CD4-positive, alpha-beta T cell treated with Interleukin-17A for 4 hours (primary cell): ENCODE measurements around the gene PAIP2.
"Not testable (repeated sequence)": the region's sequence is repeated elsewhere in the genome, so short reads cannot be mapped to it uniquely, and the experiment has no call there.

ENCODE experiments used
- DNase-seq: peaks from one replicate; pipeline ENCODE4 v3.0.0-alpha.2; 2020; ENCODE audit warnings: mixed read lengths

Gene PAIP2

GRCh38 chr5:139335811-139336210 is 5.8 kb upstream of the PAIP2 start:
- DNase-seq: no peak

DNA sequence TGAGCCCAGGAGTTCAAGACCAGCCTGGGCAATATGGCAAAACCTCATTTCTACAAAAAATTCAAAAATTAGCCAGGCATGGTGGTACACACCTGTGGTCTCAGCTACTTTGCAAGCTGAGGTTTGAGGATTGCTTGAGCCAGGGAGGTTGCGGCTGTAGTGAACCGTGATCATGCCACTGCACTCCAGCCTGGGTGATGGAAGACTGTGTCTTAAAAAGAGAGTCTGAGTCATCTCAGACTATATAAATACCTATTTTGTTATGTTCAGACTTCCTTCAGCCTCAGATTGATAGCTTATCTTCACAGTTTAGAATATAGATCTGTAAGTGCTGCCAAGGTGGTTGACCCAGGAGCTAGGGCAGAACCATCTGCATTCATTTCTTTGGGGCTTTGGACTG is 1.6 kb upstream of the PAIP2 start:
- DNase-seq: no peak

- no peak for DNase-seq
Measured at GRCh38 chr5:139341187-139341688, 416 bp upstream of the PAIP2 start.

DNA sequence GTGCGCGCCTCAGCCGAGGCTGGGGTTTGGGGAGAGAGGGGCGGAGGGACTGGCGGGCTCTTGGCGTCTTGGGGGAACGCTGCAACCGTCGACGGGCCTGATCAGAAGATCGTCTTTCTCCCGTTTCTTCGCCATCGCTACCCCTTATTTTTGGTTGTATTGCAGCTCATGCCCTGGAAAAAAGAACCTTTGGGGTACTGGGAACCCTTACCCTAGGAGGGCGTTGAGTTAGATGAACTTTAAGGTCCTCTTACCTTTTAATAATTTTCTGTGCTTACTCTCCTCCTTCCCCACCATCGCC is 719 bp downstream of the PAIP2 start:
- DNase-seq: peak; percentile 85

DNA sequence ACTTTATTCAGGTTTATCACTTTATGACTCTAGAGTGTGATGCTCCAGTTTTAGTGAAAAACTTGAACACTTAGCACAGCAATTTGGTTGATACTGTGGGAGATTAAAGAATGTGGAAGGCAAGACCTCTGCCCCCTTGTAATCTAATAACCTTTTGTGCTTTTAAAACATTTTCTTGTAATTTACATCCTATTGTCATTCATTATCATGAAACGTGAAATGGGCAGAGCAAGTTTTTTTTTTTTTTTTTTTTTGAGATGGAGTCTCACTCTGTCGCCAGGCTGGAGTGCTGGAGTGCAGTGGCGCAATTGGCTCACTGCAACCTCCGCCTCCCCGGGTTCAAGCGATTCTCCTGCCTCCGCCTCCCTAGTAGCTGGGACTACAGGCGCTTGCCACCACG is 1.8 kb downstream of the PAIP2 start:
- no peak for DNase-seq

DNA sequence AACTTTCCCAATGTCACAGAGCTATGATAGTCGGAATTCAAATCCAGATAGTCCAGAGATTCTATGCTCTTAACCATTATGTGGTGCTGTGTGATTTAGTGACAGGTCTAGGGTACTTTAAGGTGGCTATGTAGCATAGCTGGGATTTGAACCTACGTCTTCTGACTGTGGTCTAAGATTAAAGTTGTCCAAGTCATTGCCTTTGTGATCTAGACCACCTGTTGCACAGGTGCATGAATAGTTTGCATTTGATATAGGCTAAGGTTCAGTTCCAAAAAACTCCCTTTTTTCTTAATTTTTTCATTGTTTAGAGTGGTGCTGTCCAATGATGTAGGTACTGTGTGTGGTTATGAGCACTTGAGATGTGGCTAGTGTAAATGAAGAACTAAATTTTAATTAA is 2.5 kb downstream of the PAIP2 start:
- no peak for DNase-seq

GRCh38 chr5:139345442-139345841 is 3.8 kb downstream of the PAIP2 start:
- not testable (repeated sequence) for DNase-seq

- DNase-seq: not testable (repeated sequence)
Measured at GRCh38 chr5:139347863-139348262, 6.2 kb downstream of the PAIP2 start.

GRCh38 chr5:139354186-139354585 is 12.5 kb downstream of the PAIP2 start:
- no peak for DNase-seq

DNA sequence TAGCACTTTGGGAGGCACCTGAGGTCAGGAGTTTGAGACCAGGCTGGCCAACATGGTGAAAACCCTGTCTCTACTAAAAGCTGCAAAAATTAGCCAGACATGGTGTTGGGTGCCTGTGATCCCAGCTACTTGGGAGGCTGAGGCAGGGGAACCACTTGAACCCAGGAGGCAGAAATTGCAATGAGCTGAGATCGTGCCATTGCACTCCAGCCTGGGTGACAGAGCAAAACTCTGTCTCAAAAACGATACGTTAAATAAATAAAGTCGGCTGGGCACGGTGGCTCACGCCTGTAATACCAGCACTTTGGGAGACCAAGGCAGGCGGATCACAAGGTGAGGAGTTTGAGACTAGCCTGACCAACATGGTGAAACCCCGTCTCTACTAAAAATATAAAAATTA is 14.2 kb downstream of the PAIP2 start:
- DNase-seq: not testable (repeated sequence)

GRCh38 chr5:139358064-139358463 is 16.4 kb downstream of the PAIP2 start:
- DNase-seq: no peak

- no peak for DNase-seq
Measured at GRCh38 chr5:139360384-139360783, 18.7 kb downstream of the PAIP2 start.

GRCh38 chr5:139361835-139362429 is 20.3 kb downstream of the PAIP2 start:
- no peak for DNase-seq

- no peak for DNase-seq
Measured at GRCh38 chr5:139363937-139364336, 22.3 kb downstream of the PAIP2 start.

- no peak for DNase-seq
Measured at GRCh38 chr5:139364466-139364865, 22.8 kb downstream of the PAIP2 start.

GRCh38 chr5:139368613-139369012 is 27.0 kb downstream of the PAIP2 start:
- DNase-seq: no peak

GRCh38 chr5:139369181-139369580 is 27.5 kb downstream of the PAIP2 start:
- no peak for DNase-seq

GRCh38 chr5:139371482-139372435 is 30.1 kb downstream of the PAIP2 start:
- no peak for DNase-seq

GRCh38 chr5:139374909-139375308 is 33.3 kb downstream of the PAIP2 start:
- no peak for DNase-seq

GRCh38 chr5:139376364-139376763 is 34.7 kb downstream of the PAIP2 start:
- DNase-seq: no peak

DNA sequence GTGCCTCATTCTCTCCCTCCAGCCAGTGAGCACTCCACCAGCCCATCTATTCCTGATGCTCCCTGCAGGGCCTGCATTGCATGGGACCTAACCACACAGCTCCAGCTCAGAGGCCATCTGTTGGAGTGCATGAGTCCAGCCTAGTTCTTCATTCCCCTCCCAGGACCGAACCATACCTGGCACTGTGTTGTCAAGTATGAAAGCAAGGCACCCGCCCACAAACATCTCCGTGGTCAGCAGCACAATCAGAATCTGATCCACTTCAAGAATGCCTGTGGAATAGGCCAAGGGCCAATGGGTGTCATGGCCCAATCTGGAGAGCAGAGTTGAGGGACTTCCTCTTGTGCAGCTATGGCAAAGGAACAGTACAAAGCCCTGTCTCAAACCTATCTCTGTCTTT is 35.6 kb downstream of the PAIP2 start:
- DNase-seq: no peak

DNA sequence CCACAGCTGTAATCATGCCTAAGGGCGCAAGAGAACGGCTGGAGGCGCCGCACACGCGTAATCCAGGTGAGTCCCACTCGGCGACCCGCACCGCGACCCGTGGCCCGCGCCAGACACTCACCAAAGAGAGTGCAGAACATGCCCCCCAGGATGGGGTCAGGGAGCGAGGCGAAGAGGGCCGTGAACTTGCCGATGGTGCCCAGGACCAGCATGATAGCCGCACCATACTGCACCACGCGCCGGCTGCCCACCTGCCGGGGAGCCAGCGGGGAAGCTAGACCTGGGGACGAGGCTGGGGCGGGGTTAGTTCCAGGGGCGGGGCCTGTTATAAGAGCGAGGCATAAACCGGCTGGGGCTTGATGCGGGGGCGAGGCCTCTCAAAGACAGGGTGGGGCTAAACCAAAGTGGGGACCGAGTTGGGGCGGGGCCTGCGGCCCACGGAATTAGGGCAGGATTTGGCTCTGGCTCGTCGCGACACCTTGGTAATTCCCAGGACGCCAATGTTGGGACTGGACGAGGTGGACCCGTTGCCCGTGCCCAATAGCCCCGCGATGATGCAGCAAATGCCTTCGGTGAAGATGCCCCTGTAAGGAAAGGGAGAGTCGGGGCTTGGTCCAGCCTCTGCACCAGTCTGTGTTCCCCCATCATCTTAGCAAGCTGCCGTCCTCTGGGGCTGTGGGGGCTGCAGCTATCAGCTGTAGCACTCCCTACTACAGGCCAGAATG is 36.6 kb downstream of the PAIP2 start:
- DNase-seq: no peak

DNA sequence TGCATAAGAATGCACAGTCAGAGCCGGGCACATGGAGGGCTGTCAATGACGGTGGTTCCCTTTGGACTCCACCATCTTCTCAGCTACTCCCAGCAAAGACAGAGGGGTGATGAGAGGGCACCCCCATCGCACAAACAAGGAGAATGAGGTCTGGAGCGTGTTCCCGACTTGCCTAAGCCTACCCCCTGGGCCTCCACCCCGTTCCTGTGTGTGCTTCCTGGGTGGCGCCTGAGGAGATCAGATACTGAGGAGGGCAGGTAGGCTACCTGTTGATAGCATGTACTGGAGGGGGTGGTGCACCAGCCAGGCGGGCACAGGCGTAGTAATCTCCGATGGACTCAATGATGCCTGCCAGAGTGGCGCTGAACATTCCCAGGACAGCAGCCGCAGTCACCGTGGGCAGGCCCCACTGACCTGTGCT is 37.3 kb downstream of the PAIP2 start:
- no peak for DNase-seq
